ENCODE data around the gene NFKB1.

NFKB1 gene

DNA sequence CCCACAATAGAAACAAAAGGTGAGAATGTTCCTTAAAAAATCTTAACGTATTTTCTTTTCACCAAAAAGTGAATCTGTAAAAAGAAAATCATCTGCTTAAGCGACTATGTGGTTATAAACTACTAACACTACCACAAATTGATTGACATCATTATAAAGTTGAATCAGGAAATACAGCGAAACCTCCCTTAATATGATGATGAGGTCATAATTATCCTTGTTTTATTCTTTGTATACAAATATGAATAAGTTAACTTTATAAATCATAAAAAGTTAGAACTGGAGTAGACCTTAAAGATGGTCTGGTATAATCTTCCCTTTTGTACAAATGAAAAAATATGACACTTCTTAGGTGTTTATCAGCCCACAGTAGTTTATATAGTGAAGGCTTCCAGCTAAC is 35.6 kb downstream of the NFKB1 start:
- intact Hi-C loops (cut with DNase I; ENCODE audit: low total_unique reads): no loop called here
- Histone ChIP-seq H3K27me3 (no peaks in the 10 kb centered on the region), H3K4me1 (no peaks in the 10 kb centered on the region), H3K36me3 (peaks cover 0 to 17% (median 7%) of the 10 kb centered on the region in 3 donors), H3K4me3 (no peak overlapping the region), H3K9me3 (no peaks in the 10 kb centered on the region), H3K27ac (no peak overlapping the region)
- no peak for DNase-seq
- TF ChIP-seq, protein P1, sequence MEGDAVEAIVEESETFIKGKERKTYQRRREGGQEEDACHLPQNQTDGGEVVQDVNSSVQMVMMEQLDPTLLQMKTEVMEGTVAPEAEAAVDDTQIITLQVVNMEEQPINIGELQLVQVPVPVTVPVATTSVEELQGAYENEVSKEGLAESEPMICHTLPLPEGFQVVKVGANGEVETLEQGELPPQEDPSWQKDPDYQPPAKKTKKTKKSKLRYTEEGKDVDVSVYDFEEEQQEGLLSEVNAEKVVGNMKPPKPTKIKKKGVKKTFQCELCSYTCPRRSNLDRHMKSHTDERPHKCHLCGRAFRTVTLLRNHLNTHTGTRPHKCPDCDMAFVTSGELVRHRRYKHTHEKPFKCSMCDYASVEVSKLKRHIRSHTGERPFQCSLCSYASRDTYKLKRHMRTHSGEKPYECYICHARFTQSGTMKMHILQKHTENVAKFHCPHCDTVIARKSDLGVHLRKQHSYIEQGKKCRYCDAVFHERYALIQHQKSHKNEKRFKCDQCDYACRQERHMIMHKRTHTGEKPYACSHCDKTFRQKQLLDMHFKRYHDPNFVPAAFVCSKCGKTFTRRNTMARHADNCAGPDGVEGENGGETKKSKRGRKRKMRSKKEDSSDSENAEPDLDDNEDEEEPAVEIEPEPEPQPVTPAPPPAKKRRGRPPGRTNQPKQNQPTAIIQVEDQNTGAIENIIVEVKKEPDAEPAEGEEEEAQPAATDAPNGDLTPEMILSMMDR (IDR thresholded peaks at IDR 0.05): no peak

DNA sequence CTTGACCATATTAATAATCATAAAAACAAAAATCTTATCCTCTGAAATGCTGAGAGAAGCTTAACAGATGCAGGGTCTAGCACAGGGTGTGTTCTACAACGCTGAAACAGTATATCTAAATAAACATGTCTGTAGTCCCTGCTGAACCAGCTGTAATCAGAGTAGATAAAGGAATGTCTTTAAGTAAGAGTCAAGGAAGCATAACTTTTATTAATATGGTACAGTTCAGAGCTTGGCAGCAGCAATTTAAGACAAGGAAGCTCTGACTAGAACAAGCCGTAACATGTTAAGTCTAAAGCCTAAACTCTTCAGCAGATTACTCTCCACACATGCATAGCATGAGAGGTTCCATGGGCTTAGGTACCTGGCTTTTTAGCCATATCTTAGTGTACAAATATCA is 36.1 kb downstream of the NFKB1 start:
- peaks cover 0 to 17% (median 7%) of the 10 kb centered on the region in 3 donors for H3K36me3 ChIP-seq
- intact Hi-C loops (cut with DNase I; ENCODE audit: low total_unique reads): no loop called here

DNA sequence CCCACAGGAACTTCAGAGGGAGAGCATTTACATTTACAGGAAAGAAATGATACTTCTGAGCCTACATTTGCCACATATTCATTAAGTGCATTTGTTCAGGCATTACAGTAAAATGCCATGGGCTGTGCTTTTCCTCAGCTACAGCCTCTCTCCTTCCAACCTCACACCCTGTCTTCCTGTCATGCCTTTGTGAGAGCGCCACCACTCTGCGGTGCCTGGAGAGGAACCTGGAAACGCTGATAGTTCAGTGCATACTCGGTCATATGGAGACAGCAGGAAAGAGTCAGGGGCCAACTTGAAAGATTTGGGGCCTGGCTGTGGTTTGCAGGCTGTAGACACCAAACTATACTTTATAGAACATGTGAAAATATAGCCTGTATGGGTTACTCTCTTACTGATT is 40.5 kb downstream of the NFKB1 start:
- H3K27me3 ChIP-seq: no peaks in the 10 kb centered on the region
- intact Hi-C loops (cut with DNase I; ENCODE audit: low total_unique reads): no loop called here
- no peaks in the 10 kb centered on the region for H3K9me3 ChIP-seq
- H3K4me3 ChIP-seq: no peak overlapping the region
- no peak overlapping the region for H3K27ac ChIP-seq
- H3K36me3 ChIP-seq: peaks cover 0 to 17% (median 13%) of the 10 kb centered on the region in 3 donors
- H3K4me1 ChIP-seq: no peaks in the 10 kb centered on the region
- no peak for DNase-seq
- TF ChIP-seq, protein P1 (IDR thresholded peaks at IDR 0.05): no peak

More for the DNA sequence above, 36.1 kb downstream of the NFKB1 start:
- Histone ChIP-seq H3K9me3 (no peaks in the 10 kb centered on the region), H3K27ac (no peak overlapping the region), H3K4me3 (no peak overlapping the region), H3K27me3 (no peaks in the 10 kb centered on the region), H3K4me1 (no peaks in the 10 kb centered on the region)
- TF ChIP-seq, protein P1 (IDR thresholded peaks at IDR 0.05): no peak
- DNase-seq: no peak

DNA sequence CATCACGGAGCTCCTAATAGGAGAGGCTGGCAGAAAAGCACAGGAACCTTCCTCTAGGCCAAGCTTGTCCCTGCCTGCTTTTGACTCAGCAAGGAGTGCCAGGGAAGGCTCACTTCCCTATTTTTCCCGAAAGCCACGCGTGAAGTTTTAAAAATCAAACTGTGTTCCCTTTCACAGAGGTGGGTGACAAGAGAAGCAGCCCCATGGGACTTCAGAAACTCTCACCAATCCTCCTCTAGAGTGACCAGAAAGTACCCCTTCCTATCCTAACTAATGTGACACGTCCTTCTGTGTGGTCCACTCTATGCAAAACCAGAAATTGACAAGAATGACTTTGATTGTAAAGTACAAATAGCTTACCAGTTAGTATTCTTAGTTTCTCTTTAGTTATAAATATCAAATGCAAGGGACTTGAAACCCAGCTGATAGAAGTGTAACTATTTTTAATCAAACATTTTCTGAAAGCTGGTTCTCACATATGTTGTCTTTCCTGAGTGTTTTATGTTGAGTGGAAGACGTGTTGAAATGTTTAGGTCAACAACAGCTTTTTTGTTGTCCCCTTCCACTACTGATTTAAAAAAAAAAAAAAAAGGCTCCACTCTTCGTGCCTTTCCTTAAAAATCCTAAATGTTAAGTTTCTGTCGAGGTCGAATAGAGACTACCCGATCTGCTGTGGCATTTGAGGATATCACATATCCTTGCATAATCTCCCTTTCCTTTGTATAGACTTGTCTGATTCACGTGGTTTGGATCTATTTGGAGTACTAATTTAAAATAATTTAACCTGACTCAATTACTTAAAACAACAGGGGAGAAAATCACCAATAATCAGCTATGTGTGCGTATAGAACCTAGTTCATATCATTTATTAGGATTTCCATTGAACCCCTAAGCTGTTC is 42.1 kb downstream of the NFKB1 start:
- H3K27me3 ChIP-seq: no peaks in the 10 kb centered on the region
- H3K4me1 ChIP-seq: no peaks in the 10 kb centered on the region
- intact Hi-C loops (cut with DNase I; ENCODE audit: low total_unique reads): no loop called here
- H3K4me3 ChIP-seq: no peak overlapping the region
- no peak for DNase-seq
- peaks cover 0 to 17% (median 13%) of the 10 kb centered on the region in 3 donors for H3K36me3 ChIP-seq
- no peak overlapping the region for H3K27ac ChIP-seq
- TF ChIP-seq, protein P1 (IDR thresholded peaks at IDR 0.05): no peak
- no peaks in the 10 kb centered on the region for H3K9me3 ChIP-seq

DNA sequence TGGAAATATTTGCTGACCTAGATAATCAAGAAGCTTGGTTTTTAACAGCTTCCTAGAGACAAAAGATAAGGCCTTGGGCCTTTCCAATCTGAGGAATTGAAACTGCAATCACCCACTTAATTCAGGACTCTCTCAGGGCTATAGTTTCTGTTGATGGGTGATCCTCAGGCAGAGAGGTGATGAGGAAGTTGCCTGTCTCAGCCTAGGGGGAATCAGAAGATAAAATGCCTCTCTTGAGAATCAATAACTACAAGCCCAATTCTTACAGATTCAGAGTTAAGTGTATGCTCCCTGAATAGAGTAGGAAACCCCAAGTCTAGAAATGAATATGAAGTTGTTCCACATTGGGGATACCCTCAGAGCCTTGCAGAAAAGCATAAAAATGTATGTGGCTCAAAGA is 45.5 kb downstream of the NFKB1 start:
- Histone ChIP-seq H3K9me3 (no peaks in the 10 kb centered on the region), H3K27me3 (no peaks in the 10 kb centered on the region), H3K4me1 (no peaks in the 10 kb centered on the region), H3K27ac (no peak overlapping the region), H3K4me3 (no peak overlapping the region), H3K36me3 (peaks cover 0 to 6% (median 1%) of the 10 kb centered on the region in 3 donors)
- TF ChIP-seq, protein P1 (IDR thresholded peaks at IDR 0.05): no peak
- intact Hi-C loops (cut with DNase I; ENCODE audit: low total_unique reads): no loop called here
- no peak for DNase-seq

Measured in tibial artery (tissue), 4 donors.